EL (cell line): ENCODE results near the gene CPNE4.
"Not testable (repeated sequence)": the region's sequence is repeated elsewhere in the genome, so short reads cannot be mapped to it uniquely, and the experiment has no call there.

Experiments
- DNase-seq: peaks from one replicate; pipeline ENCODE4 v3.0.0-alpha.2; 2016

Gene CPNE4

GRCh38 chr3:132034486-132035464 is at the start of gene CPNE4:
Gene CPNE4, minus strand, starts transcription at chr3:132035014.
- peak; percentile 76 for DNase-seq

DNA sequence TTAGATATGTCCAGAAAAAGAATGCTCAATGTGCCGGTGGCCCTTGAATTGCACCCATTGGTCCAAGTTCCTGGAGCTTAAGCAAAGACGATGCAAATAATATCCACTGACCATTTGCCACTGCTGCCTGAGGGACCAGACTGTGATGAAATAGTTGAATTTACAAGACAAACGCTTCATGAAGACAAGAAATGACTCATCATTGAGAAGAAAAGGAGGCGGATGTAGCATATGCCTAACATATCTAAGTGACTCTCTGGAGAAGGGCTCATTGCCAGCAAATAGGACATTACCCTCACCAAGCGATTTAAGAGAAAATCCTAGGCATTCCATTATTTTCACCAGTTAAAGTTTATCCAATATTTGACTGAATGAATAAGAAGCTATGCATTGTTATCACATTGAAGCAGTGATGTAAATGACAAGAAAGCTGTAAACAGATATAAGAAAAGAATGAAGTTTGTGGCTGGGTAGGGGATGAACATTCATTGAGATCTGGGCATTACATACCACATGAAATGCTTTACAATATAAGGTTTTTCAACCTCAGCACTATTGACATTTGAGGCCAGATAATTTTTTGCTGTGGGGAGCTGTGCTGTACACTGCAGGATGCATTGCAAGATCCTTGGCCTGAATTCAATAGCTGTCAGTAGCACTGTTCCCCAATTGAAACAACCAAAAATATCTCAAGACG is 48.9 kb upstream of the CPNE4 start:
- DNase-seq: peak; percentile 50

DNA sequence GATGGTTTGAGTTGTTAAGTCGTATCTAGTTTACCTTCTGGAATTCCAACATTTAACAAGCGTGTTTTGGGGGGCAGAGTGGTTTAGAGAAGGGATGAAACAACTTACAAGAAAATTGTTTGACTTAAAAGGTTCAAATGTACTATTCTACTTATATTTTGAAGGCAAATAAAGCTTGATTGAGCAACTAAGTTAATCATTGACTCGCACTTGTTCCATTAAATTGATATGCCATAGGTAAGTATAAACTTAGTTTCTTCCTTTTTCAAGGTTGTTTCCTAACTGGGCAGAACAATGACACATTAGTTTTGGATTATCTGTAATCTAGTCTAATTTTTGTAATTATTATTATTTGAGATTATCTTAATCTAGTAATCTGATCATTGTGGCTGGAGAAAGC is 48.3 kb upstream of the CPNE4 start:
- no peak for DNase-seq

DNA sequence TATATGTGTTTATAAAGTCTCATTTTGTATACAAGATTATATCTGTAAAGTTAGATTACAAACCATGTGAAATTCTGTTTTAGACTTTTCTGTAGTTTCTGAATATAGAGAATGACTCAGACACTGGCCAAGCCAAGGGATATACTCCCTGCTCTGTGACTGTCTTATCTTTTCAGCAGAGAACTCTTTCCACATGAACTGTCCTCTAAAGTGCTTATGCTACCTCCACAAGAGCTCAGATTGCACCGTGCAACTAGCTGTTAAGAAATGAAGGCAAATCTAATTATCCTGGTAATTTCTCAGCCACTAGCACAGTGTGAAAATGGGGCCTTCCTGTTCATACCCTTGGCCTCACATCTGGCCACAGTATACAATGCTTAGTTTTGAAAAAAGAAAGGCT is 44.3 kb upstream of the CPNE4 start:
- no peak for DNase-seq

DNA sequence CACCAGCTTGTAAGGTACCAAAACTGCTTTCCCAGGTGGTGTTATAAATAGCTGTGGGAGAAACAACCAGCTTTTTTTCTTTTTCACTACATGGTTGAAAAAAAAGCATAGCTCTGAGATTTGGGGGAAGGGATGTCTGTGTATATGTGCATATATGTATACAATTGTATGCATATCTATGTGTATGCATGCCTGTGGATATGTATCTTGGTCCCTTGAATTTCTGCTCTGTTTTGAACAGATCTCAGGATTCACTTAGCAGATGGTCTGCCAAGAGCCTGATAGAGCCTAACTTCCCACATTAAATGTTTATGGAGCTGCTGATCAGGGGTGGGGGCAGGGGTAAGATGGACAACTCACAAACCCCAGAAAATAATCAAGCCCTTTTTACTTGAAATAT is 39.0 kb upstream of the CPNE4 start:
- DNase-seq: no peak

DNA sequence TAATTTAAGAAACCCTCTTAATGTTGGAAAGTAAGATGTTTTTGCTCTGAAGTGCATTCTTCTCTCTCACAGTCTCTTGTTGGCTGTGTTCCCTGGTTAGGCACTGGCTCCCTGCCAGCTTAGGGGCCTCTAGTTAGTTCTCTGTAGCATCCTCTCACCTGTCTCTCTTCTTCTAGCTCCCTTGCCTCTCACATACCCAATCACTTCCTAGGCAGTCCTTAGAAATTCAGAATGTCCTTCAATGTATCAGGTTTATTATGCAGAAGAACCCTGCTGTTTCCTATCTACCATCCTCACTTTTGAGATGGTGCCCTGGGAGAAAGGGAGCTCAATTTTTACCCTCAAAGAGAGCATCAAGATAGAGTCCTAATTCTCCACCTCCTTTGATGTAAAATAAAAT is 36.2 kb upstream of the CPNE4 start:
- no peak for DNase-seq

DNA sequence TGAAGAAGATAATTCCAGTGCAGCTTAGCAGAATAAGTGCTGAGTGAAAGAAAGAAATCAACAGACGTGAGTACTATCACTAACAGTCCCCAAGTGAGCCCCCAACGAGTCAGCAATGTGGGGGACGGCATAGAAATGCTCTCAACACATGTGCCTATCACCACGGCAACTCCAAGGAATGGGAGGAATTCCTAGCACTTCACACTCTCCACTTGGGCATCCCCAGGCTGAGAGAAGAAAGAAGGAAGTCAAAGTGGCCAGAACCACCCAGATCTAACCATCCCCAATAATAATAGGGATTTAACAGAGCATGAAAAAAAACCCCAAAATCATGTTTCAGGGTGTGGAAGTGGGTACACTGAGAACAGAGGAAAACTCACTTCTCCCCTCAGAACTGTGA is 29.3 kb upstream of the CPNE4 start:
- DNase-seq: no peak

DNA sequence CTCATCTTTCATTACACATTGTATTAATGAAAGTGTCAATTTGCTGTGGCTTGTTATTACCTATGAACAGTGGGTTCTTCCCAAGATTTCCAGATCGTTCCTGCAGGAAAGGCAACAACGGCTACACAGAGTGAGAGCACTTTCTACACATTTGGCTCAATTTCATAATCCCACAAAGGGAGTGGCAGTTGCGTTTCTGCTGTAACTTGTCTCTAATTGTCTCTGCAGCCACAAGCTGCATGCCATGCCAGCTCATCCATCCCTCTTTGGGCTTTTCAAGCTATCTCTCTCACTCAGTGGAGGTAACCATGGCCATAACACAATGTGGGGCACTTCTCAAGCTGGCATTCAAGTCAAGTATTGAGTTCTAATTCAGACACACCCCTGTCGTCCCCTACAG is 27.7 kb upstream of the CPNE4 start:
- no peak for DNase-seq

- DNase-seq: no peak
These were observed 21.1 kb upstream of the CPNE4 start for GRCh38 chr3:132055872-132056271.

- no peak for DNase-seq
These were observed 12.4 kb upstream of the CPNE4 start for GRCh38 chr3:132047209-132047608.

GRCh38 chr3:132044874-132045273 is 10.1 kb upstream of the CPNE4 start:
- not testable (repeated sequence) for DNase-seq

DNA sequence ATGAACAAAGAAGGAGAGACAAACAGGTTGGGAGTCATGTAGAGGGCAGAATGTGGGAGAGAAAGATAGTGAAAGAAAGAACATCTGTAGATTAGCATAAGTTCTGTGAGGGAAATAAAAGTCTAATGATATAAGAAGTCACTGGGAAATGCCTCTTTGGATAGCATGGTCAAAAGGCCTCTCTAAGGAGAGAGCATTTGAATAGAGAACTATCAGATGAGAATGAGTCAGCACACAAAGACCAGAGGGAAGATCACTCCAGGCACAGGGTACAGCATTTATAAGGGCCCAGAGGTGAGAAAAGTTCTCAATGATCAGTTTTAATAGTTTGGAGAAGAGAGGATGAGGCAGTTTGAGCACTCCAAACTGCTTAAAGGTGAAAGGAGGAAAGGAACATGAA is 7.9 kb upstream of the CPNE4 start:
- no peak for DNase-seq

DNA sequence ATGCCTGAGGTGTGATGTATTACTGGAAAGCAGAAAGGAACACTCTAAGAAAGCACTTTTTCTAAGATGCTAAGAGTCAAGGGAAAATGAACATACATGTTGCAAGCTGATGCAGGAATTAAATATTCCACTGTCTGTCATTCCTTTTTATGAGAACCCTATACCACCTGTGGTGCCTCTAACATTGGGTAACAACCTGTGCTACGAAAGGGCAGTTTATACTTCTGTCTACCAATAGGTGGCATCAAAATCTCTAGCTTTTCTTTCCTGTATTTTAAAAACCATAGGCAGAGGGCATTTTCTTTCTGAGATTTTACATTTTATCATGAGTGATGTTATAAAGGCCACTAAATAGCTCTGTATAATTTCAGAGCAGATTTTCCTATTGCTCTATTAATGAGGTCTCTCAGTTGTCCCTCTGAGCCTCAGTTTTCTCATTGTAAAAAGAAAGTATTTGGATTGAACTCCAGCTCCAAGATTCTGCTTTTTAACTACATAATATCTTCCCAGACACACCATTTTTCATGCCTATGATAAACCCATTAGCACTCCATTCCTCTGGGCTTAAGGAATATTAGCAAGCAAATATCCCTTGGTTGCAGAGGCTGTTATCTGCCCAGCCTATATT is 3.5 kb upstream of the CPNE4 start:
- peak; percentile 14 for DNase-seq

DNA sequence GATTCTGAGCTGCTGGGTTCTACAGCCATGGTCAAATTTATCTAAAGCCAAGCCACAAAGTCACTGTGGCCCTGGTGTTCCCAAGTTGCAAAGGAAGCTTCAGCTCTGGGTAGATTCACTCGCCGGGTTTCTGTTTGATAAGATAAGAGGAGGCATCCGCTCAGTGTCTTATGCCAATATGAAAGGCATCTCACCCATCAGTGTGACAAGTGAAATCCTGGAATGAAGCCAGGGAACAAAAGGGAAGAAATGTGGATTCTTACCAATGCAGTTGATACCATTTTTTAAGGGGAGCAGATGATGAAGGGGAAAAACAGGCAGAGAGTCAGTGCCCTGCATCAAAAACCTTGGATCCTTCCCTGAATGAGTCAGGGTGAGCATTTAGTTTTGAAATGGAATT is 2.8 kb upstream of the CPNE4 start:
- DNase-seq: no peak

DNA sequence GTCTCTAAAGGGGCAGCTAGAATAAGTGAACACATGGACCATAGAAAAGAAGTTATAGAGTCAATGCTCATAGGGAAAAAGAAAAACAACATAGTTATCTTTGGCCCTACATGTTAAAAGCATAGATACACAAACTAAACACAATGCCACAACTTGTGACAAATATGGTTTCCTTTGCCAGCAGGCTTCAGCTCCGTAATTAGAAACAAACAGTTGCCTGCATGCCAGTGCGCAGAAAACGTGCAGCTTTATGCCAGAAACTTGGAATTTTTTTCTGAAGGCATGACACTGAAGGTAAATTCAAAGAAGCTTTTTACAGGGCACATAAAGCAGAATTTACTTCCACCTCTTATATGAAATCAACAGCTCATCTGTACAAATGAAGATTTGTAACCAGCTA is 2.2 kb upstream of the CPNE4 start:
- DNase-seq: no peak

- no peak for DNase-seq
These were observed 723 bp downstream of the CPNE4 start for GRCh38 chr3:132034097-132034485.

DNA sequence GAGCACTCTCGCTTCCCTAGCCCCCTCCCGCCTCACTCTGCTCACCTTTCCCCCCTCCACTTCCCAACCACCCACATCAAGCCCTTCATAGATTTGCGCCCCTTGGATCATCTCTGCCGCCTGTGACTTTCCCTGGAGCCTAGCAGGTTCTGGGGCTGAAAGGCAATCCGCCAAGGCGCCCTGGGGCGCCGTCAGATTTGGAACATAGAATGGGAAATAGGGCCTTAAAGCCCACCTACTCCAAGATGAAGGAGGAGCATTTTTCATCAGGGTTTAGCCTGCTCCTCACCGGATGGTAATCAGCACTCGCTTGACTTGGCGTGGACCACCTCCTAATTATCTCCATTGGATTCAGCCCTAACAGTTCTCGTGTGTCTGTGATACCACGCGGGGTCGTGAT is 1.3 kb downstream of the CPNE4 start:
- no peak for DNase-seq

DNA sequence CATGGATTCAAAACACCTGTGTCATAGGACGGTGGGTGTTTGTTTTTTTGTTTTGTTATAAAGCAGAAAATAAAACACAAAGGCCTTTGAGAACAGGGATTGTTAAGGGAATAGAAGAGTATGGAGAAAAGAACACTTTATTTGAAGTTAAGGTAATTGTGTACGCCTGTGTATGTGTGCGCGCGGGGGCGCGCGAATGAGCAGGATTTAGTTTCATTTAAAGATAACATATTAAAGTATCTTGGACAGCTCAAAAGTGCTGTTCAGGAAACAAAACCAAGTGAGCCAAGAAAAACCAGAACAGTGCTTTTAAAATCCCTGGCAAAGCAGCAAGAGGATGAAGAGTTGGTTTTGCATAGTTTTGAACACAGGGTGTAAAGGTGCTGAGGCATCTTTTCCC is 1.9 kb downstream of the CPNE4 start:
- no peak for DNase-seq

DNA sequence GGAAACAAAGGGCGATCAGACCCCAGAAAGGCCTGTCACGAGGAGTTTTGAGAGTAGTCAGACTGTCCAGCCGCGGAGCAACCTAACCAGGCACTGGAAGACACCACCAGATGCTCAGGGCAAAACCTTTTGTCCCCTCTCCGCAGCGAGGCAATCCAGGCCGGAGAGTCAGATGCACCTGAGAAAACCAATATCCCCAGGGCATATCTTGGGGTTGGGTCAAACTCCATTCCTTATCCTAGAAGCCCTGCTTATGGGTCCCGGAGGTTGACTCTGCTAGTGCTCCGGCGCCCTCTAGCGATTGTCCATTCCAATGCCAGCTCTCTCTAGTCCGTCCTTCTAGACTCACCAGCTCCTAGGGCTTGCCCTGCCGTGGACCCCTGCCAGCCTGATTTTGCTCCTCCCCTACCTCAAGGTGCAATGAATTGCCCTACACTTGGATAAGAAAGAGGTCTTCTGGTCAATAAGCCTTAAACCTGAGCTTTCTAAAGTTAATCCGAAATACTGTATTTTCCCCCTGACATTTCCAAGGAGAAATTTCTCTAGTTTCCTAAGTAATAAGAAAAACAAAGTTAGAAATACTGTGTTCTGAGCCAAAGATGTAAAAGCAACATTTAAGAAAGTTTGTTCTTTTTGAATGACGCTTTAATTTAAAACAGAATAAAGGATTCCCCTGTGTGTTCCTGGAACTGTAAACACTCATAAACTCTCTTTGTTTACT is 5.5 kb downstream of the CPNE4 start:
- peak; percentile 75 for DNase-seq

- DNase-seq: no peak
These were observed 11.9 kb downstream of the CPNE4 start for GRCh38 chr3:132022914-132023313.

DNA sequence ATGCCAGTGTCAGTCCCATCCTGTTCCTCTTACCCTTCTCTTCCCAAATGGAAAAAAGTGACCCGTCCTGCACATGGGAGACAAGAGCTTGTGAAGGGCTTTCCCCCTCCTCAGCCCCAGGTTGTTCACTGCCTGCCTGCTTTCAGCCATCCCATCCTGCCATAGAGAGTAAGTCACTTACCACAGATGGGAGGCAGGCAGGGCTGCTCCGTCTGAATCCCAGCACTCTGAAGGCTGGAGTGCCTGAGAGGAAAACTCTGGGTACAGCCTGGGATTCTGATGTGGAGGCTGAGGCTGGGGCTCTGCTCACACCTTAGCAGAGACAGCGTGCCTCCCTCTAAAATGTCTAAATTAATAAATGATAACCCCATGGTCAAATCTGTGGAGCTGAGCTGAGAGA is 14.8 kb downstream of the CPNE4 start:
- no peak for DNase-seq

DNA sequence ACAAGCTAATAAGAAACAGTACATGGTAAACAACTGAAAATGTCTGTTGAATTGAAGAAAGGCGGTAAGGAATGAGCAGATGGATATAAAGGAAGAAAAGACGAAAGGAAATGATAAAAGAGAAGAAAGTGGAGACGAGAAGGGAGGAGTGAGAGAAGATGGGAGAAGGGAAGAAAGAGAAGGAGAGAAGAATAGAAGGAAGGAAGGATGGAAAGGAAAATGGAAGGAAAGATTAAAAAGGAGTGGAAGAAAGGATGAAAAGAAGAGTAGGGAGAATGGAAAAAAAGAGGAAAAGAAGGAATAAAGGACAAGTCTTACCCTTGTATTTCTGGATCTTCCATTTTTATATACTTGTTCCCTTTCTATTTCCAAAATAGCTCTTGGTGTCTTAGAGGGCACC is 17.7 kb downstream of the CPNE4 start:
- DNase-seq: no peak
